ENCODE results near the gene MLLT1.

- TF ChIP-seq, protein P1, sequence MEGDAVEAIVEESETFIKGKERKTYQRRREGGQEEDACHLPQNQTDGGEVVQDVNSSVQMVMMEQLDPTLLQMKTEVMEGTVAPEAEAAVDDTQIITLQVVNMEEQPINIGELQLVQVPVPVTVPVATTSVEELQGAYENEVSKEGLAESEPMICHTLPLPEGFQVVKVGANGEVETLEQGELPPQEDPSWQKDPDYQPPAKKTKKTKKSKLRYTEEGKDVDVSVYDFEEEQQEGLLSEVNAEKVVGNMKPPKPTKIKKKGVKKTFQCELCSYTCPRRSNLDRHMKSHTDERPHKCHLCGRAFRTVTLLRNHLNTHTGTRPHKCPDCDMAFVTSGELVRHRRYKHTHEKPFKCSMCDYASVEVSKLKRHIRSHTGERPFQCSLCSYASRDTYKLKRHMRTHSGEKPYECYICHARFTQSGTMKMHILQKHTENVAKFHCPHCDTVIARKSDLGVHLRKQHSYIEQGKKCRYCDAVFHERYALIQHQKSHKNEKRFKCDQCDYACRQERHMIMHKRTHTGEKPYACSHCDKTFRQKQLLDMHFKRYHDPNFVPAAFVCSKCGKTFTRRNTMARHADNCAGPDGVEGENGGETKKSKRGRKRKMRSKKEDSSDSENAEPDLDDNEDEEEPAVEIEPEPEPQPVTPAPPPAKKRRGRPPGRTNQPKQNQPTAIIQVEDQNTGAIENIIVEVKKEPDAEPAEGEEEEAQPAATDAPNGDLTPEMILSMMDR (IDR thresholded peaks at IDR 0.05 in 8 of 11, conservative IDR thresholded peaks at IDR 0.05 in 3 of 11), result no peak
- no peak for TF ChIP-seq POLR2AphosphoS5 (IDR thresholded peaks at IDR 0.05)
- no peak for TF ChIP-seq POLR2A (IDR thresholded peaks at IDR 0.05)
Measured at GRCh38 chr19:6188811-6189210, 91.0 kb downstream of the MLLT1 start.
